ENCODE results near the gene ISG15.
"Not testable (repeated sequence)": the region's sequence is repeated elsewhere in the genome, so short reads cannot be mapped to it uniquely, and the experiment has no call there.

ISG15 gene

DNA sequence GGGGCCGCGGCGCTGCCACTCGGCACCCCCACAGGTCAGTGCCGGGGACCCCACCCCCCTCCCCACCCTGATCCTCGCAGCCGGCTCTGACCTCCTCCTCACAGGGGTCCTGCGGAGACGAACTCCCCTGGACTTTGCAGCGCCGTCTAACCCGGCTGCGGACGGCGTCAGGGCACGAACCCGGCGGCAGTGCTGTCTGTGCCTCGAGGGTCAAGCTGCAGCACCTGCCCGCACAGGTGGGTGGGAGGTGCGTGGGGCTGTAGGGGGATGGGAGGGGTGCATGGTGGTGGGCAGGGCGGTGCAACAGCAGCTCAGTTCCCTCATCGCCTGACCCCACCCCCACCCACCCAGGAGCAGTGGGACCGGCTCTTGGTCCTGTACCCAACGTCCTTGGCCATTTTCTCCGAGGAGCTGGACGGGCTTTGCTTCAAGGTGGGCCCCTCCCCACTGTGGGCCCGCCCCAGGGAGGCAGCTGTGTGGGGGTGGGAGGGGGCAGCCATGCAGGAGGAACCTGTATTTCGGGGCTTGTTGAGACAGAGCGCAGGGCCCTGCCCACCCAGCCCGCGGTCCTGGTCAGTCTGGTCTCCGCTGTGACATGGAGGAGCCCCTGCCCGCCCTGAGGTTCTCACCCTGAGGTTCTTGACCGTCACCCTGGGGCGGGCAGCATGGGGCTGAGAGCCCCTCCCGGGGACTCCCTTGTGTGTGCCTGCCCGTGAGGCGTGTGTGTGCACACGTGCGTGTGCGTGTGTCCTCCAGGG lies 42.1 kb upstream of the ISG15 start:
- Histone ChIP-seq H3K9ac (ENCODE audit: low read depth, low read length) (no peak overlapping the region), H3K36me3 (ENCODE audit: insufficient read depth, low read length) (no peaks in the 10 kb centered on the region), H3K9me3 (replicated peaks; ENCODE audit: low read length) (no peaks in the 10 kb centered on the region), H3K4me2 (ENCODE audit: low read length) (no peak overlapping the region), H3K4me3 (ENCODE audit: low read length) (no peak overlapping the region), H3K4me1 (ENCODE audit: control insufficient read depth, insufficient read depth, low read length) (peaks cover 16% of the 10 kb centered on the region), H3K27me3 (ENCODE audit: control insufficient read depth, insufficient read depth, low read length) (peaks cover 26% of the 10 kb centered on the region)

DNA sequence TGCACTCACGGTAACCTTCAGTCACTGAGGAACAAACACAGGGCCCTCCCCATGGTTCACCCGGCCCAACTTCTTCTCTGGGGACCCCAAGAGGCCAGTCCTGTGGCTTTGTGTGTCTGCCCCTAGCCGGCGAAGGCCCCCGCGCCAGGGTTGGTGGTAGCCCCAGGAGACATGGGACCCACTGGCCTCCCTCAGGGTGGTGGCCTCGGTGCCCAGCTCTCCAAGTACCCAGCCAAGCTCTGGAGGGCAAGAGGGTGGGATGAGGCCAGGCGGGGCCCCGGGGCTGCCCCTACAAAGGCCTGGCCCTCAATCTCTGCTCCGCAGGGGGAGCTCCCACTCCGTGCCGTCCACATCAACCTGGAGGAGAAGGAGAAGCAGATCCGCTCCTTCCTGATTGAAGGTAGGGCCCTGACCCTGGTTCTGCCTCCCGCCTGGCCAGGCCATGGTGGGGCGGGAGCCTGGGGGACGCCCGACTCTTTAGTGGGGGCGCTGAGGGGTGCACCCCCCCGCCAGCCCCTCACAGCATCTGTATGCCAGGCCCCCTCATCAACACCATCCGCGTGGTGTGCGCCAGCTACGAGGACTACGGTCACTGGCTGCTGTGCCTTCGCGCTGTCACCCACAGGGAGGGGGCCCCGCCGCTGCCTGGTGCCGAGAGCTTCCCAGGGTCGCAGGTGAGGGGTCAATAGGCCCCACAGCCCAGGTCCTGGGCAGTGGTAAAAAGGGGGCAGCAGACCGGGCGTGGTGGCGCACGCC lies 41.4 kb upstream of the ISG15 start:
- H3K9ac ChIP-seq (ENCODE audit: low read depth, low read length): no peak overlapping the region
- H3K27me3 ChIP-seq (ENCODE audit: control insufficient read depth, insufficient read depth, low read length): peaks cover 26% of the 10 kb centered on the region
- peaks cover 13% of the 10 kb centered on the region for H3K4me1 ChIP-seq (ENCODE audit: control insufficient read depth, insufficient read depth, low read length)

DNA sequence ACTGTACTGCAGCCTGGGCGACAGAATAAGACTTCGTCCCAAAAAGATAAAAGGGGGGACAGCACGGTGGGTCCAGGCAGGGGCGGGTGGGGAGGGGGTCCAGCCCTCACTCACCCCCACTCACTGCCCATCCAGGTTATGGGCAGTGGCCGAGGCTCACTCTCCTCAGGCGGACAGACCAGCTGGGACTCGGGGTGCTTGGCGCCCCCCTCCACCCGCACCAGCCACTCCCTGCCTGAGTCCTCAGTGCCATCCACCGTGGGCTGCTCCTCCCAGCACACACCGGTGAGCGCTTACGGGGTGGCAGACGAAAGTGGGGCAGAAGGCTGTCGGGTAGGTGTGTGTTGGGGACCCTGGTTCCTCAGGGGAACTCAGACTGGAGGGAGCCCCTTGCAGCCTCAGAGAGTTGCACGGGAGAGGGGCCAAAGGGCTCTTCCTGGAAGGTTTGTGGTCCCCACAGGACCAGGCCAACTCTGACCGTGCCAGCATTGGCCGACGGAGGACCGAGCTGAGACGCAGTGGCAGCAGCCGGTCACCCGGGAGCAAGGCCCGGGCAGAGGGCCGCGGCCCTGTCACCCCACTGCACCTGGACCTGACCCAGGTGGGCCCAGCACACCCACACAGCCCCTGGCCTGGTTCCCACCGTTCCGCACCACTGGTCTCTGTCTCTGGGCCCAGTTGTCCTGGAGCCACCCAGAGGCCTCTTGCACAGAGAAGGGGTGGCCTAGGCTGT lies 40.4 kb upstream of the ISG15 start:
- no peak overlapping the region for H3K9ac ChIP-seq (ENCODE audit: low read depth, low read length)
- no peak overlapping the region for H3K4me3 ChIP-seq (ENCODE audit: low read length)
- peaks cover 7% of the 10 kb centered on the region for H3K4me1 ChIP-seq (ENCODE audit: control insufficient read depth, insufficient read depth, low read length)
- no peak overlapping the region for H3K4me2 ChIP-seq (ENCODE audit: low read length)
- no peaks in the 10 kb centered on the region for H3K9me3 ChIP-seq (replicated peaks; ENCODE audit: low read length)
- H3K36me3 ChIP-seq (ENCODE audit: insufficient read depth, low read length): no peaks in the 10 kb centered on the region
- H3K27me3 ChIP-seq (ENCODE audit: control insufficient read depth, insufficient read depth, low read length): peaks cover 26% of the 10 kb centered on the region

More for the DNA sequence above, 41.4 kb upstream of the ISG15 start:
- Histone ChIP-seq H3K36me3 (ENCODE audit: insufficient read depth, low read length) (no peaks in the 10 kb centered on the region), H3K4me2 (ENCODE audit: low read length) (no peak overlapping the region), H3K4me3 (ENCODE audit: low read length) (no peak overlapping the region), H3K9me3 (replicated peaks; ENCODE audit: low read length) (no peaks in the 10 kb centered on the region)

DNA sequence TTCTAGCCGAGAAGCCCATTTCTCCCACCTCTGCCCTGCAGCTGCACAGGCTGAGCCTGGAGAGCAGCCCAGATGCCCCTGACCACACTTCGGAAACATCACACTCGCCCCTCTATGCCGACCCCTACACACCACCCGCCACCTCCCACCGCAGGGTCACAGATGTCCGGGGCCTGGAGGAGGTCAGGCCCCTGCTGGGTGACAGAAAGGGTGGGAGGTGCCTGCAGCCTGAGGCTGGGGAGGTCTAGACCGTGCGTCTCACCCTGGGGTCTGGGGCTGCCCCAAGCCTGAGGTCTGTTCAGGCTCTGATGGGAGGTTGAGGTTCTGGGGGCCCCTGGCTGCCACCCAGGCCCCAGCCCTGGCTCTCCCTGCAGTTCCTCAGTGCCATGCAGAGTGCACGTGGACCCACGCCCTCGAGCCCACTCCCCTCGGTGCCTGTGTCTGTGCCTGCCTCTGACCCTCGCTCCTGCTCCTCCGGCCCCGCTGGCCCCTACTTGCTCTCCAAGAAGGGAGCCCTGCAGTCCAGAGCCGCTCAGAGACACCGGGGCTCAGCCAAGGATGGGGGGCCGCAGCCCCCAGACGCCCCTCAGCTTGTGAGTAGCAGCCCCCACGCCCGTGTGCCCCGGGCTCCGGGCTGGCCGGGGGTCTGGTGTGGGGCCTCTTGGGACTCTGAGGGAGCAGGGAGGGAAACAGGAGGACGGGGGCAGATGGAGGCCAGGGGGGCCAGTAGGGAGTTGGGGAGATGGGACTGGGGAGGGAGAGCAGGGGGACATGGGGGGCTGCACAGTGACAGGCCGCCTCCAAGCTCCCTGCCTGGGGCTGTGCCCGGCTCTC lies 39.6 kb upstream of the ISG15 start:
- H3K9me3 ChIP-seq (replicated peaks; ENCODE audit: low read length): no peaks in the 10 kb centered on the region
- H3K4me1 ChIP-seq (ENCODE audit: control insufficient read depth, insufficient read depth, low read length): peaks cover 7% of the 10 kb centered on the region
- H3K4me3 ChIP-seq (ENCODE audit: low read length): no peak overlapping the region
- no peak overlapping the region for H3K9ac ChIP-seq (ENCODE audit: low read depth, low read length)
- no peak overlapping the region for H3K4me2 ChIP-seq (ENCODE audit: low read length)
- peaks cover 26% of the 10 kb centered on the region for H3K27me3 ChIP-seq (ENCODE audit: control insufficient read depth, insufficient read depth, low read length)
- no peaks in the 10 kb centered on the region for H3K36me3 ChIP-seq (ENCODE audit: insufficient read depth, low read length)

DNA sequence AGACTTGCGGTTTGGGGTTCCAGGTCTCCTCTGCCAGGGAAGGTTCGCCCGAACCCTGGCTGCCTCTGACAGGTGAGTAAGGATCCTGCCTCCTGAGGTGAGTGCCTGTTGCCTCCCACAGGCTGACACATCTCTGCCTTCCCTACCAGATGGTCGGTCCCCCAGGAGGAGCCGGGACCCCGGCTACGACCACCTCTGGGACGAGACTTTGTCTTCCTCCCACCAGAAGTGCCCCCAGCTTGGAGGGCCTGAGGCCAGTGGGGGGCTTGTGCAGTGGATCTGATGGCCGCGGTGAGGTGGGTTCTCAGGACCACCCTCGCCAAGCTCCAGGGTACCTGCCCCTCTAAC lies 39.0 kb upstream of the ISG15 start:
- H3K36me3 ChIP-seq (ENCODE audit: insufficient read depth, low read length): no peaks in the 10 kb centered on the region
- H3K27me3 ChIP-seq (ENCODE audit: control insufficient read depth, insufficient read depth, low read length): peaks cover 26% of the 10 kb centered on the region
- H3K4me2 ChIP-seq (ENCODE audit: low read length): no peak overlapping the region
- H3K9ac ChIP-seq (ENCODE audit: low read depth, low read length): no peak overlapping the region
- H3K4me3 ChIP-seq (ENCODE audit: low read length): no peak overlapping the region
- H3K4me1 ChIP-seq (ENCODE audit: control insufficient read depth, insufficient read depth, low read length): peaks cover 7% of the 10 kb centered on the region
- H3K9me3 ChIP-seq (replicated peaks; ENCODE audit: low read length): no peaks in the 10 kb centered on the region

DNA sequence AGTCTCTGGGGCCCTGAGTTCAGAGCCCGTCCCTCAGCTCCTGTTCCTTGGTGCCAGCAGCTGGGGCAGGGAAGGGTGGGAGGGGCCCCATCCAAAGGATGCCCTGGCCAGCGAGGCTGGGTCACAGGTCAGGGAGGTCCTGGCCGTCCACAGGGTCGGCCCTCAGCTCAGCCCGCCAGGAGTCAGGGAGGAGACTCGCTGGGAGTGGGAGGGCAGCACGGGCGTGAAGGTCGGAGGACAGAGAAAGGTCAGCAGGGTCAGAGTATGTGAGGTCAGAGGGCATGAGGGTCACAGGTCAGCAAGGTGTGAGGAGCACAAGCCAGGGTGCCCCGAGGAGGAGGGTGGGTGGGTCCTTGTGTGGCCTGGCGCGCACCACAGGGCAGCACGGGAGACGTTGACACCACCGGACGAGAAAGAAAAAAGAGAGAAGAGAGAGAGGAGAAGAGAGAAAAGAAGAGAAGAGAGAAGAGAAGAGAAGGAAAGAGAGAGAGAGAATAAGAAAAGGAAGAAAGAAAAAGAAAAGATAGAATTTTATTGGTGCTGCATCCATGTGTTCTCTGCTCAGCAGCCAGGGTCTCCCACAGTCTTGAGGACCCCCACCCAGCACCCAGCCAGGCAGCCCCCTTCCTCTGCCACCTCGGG lies 38.5 kb upstream of the ISG15 start:
- H3K36me3 ChIP-seq (ENCODE audit: insufficient read depth, low read length): no peaks in the 10 kb centered on the region
- H3K9ac ChIP-seq (ENCODE audit: low read depth, low read length): no peak overlapping the region
- peaks cover 30% of the 10 kb centered on the region for H3K27me3 ChIP-seq (ENCODE audit: control insufficient read depth, insufficient read depth, low read length)
- no peaks in the 10 kb centered on the region for H3K9me3 ChIP-seq (replicated peaks; ENCODE audit: low read length)
- H3K4me3 ChIP-seq (ENCODE audit: low read length): no peak overlapping the region
- H3K4me2 ChIP-seq (ENCODE audit: low read length): no peak overlapping the region
- H3K4me1 ChIP-seq (ENCODE audit: control insufficient read depth, insufficient read depth, low read length): peaks cover 7% of the 10 kb centered on the region

DNA sequence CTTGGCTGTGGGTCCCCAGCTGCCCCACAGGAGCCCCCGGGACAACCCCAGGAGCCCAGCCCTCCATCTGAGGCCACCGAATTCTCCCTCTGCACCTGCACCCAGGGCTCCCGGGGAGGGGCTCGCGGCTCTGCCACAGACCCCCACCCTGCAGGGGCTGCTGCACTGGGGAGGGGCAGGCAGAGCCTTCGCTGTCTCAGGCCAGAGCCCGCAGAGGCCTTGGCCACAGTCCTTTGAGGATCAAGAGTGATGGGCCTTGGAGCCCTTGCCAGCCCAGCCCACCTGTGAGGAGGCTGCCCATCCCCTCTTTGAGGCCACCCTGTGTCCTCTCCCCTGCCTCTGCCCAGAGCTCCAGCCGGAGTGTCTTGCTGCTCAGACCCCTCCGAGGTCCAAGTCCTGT lies 37.9 kb upstream of the ISG15 start:
- H3K4me2 ChIP-seq (ENCODE audit: low read length): no peak overlapping the region
- H3K4me1 ChIP-seq (ENCODE audit: control insufficient read depth, insufficient read depth, low read length): peaks cover 7% of the 10 kb centered on the region
- H3K4me3 ChIP-seq (ENCODE audit: low read length): no peak overlapping the region
- peaks cover 31% of the 10 kb centered on the region for H3K27me3 ChIP-seq (ENCODE audit: control insufficient read depth, insufficient read depth, low read length)
- no peaks in the 10 kb centered on the region for H3K36me3 ChIP-seq (ENCODE audit: insufficient read depth, low read length)
- H3K9me3 ChIP-seq (replicated peaks; ENCODE audit: low read length): no peaks in the 10 kb centered on the region
- H3K9ac ChIP-seq (ENCODE audit: low read depth, low read length): no peak overlapping the region

DNA sequence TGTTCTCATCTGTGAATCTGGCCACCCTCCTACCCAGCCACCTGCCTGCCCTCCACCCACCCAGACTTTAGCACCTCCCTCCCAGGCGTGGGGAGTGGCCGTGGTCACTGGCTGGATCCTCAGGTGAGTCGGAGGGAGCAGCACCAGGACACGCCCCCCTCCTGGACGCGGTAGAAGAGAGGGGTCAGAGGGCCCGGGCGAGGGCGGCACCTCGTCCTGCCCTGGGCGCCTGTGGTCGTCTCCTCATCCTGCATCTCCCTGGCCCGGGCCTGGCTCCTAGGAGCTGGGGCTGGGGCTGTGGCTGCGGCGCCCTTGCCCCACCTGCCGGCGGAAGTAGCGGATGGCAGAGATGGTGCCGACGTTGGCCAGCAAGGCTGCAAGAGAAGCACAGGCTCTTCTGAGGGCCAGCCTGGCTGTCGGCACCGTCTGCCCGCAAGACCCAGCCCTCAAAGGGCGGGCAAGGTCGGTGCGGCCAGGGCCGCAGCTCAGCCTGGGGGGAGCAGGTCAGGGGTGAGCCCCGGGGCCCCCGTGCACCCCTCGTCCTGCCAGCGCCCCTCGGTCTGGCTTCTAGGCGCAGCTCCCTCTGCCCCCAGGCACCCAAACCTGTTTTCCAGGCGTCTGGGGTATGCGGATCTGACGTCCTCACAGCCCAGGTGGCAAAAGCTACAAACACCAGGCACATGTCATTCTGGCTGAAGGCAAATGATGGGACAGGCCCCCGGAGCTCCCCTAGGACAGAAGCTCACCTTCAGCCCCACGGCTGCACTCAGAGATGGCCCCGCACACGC lies 37.2 kb upstream of the ISG15 start:
- no peak overlapping the region for H3K4me3 ChIP-seq (ENCODE audit: low read length)

DNA sequence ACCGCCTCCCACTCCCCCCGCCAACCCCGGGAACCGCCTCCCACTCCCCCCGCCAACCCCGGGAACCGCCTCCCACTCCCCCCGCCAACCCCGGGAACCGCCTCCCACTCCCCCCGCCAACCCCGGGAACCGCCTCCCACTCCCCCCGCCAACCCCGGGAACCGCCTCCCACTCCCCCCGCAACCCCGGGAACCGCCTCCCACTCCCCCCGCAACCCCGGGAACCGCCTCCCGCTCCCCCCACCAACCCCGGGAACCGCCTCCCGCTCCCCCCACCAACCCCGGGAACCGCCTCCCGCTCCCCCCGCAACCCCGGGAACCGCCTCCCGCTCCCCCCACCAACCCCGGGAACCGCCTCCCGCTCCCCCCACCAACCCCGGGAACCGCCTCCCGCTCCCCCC lies 36.5 kb upstream of the ISG15 start:
- H3K9me3 ChIP-seq (replicated peaks; ENCODE audit: low read length): not testable (repeated sequence)

More for the DNA sequence above, 37.2 kb upstream of the ISG15 start:
- H3K9me3 ChIP-seq (replicated peaks; ENCODE audit: low read length): no peaks in the 10 kb centered on the region
- H3K4me1 ChIP-seq (ENCODE audit: control insufficient read depth, insufficient read depth, low read length): peaks cover 7% of the 10 kb centered on the region
- H3K9ac ChIP-seq (ENCODE audit: low read depth, low read length): no peak overlapping the region
- H3K27me3 ChIP-seq (ENCODE audit: control insufficient read depth, insufficient read depth, low read length): peaks cover 35% of the 10 kb centered on the region
- H3K36me3 ChIP-seq (ENCODE audit: insufficient read depth, low read length): no peaks in the 10 kb centered on the region
- peak overlapping the region; percentile 69 for H3K4me2 ChIP-seq (ENCODE audit: low read length)

DNA sequence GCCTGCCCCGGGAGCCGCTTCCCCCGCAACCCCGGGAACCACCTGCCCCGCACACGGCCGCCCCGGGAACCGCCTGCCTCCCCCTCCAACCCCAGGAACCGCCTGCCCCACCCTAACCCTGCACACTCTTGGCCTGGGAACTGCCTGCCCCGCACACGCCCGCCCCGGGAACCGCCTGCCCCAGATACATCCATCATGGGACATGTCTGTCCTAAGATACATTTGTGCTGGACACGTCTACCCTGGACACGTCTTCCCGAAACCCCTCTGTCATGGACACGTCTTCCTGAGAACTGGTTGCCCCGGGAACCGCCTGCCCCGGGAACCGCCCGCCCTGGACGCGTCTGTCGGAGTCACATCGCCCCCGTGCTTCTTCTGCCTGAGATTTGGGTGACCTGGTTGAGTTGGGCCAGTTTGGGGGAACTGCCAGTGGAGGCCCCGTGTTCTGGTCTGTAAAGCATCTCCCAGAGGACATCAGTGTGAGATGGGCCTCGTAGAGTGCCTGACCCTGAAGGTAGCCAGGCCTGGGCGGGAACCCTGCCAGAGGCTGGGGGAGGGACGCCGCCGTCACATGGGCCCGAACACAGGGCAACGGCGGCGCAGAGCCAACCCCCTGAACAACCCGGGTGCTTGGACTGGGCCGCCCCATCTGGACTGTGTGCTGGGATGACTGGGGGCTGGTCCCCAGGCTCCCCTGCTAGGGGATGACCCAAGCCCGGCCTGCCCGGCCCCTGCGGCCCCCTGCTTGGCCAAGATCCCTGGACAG lies 35.0 kb upstream of the ISG15 start:
- H3K9ac ChIP-seq (ENCODE audit: low read depth, low read length): no peak overlapping the region
- no peak overlapping the region for H3K4me3 ChIP-seq (ENCODE audit: low read length)
- no peak overlapping the region for H3K4me2 ChIP-seq (ENCODE audit: low read length)
- H3K4me1 ChIP-seq (ENCODE audit: control insufficient read depth, insufficient read depth, low read length): peaks cover 7% of the 10 kb centered on the region
- H3K36me3 ChIP-seq (ENCODE audit: insufficient read depth, low read length): no peaks in the 10 kb centered on the region
- peaks cover 44% of the 10 kb centered on the region for H3K27me3 ChIP-seq (ENCODE audit: control insufficient read depth, insufficient read depth, low read length)
- no peaks in the 10 kb centered on the region for H3K9me3 ChIP-seq (replicated peaks; ENCODE audit: low read length)

More for the DNA sequence above, 36.5 kb upstream of the ISG15 start:
- not testable (repeated sequence) for H3K4me1 ChIP-seq (ENCODE audit: control insufficient read depth, insufficient read depth, low read length); H3K4me2 ChIP-seq (ENCODE audit: low read length); H3K9ac ChIP-seq (ENCODE audit: low read depth, low read length); H3K36me3 ChIP-seq (ENCODE audit: insufficient read depth, low read length); H3K4me3 ChIP-seq (ENCODE audit: low read length)
- H3K27me3 ChIP-seq (ENCODE audit: control insufficient read depth, insufficient read depth, low read length): peaks cover 39% of the 10 kb centered on the region

Data from skeletal muscle satellite cell (primary cell).